NCI-H526 treated with DMSO at 0.1 percent for 48 hours (cell line): ENCODE results near the gene TOB1.
"Not testable (repeated sequence)": the region's sequence is repeated elsewhere in the genome, so short reads cannot be mapped to it uniquely, and the experiment has no call there.

Source experiments
- DNase-seq: peaks from one replicate; lab custom pipeline; 2025; lab: John Stamatoyannopoulos, UW

Gene TOB1

DNA sequence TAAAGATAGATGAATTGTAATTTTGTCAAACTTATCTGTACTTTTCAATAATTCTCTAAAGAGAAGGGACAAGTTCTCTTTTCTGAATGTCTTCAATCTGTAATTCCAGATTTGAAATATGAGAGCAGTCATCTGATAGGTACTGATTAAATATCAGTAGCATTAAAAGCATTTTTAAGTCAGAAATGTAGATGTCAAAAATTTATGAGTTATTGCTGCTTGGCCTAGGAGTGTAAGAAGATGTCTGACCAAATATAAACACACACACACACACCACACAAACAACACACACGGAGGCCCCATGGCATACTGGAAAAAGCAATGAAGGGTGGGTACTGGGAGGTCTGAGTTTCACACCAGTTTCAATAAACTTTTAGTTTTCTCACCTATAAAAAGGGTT, 2.4 kb upstream of the TOB1 start:
- no peak for DNase-seq

DNA sequence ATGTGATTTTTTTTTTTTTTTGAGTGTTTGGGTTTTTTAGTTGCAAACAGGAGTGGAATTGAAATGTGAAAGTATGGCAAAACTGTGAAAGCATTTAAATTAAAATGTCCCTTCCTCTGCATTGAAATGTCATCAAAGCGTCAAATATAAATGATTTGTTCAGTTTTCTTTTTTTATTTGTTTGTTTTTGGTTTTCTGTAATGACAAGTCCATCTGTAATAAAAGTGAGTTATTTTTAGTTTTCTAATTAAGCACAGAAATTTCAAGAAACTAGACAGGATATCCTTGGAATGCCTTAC, 1.9 kb upstream of the TOB1 start:
- DNase-seq = no peak

DNA sequence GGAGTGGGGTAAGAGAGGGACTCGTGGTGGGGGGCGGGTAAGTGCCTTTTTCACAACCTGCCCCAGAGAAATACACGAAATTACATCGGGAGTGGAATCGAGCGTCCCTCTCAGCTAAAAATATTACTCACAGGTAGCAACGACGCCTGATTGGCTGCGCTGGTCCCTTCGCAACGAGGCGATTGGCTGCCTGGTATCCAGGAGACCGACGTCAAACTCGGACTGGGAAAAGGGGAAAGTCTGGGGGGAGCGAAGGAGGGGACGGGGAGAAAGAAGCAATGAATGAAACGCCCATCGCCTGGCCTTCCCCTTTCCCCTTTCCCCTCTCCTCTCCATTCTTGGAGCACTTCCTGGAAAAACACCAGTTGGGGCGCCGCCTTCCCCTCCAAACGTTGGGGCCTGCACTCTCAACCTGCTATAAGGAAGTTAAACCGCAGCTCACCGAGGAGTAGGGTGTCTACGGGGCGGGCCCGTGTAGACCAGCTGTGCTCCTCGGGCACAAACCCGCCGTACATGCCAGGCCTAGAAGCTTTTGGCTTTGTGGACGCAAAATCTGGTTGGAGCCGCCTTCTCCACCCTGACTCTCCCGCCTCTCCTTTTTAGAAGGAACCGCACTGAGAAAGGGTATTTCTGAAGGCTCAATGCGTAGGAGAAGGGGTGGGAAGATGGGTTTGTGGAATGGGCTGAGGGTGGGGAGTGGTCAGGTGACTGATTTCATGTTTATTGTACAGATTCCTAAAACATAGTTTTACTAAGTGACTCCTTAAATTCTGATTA, 1.4 kb upstream of the TOB1 start:
- peak; percentile 96 for DNase-seq

DNA sequence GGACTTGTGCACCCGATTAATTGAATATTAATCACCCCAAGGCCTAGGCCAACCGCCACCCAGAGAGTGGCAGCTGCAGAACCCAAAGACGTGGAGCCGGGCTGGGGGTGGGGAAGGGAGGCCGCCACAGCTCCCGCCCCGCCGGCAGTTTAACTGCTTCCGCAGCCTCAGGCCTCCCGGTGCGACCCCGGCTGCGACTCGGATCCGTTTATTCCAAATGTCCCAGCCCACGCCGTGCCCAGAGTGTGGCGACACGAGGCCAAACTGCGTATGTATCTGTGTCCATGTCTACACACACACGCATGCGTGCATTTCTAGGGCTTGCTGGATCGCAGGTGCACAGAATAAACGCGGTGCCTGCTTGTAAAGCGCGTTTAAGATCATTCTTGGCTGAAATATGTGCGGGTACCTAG, 802 bp upstream of the TOB1 start:
- DNase-seq = peak; percentile 92

DNA sequence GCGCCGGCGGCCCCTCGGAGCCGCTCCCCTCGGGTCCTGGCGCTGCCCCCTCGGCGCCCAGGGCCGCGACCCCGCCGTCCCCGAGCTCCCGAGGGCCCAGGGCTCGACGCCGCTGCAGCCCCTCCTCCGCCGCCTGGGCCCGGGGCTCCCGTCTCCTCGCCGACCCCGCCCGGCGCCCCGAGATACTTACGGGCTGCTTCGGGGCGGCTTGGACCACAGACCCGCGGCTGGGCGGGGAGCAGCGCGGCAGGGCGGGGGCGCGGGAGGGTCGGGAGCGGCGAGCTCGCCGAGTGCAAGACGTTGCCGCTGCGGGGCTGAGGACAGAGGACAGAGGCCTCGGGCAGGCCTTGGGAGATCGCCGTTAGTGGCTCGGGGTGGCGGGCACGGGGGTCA, 290 bp downstream of the TOB1 start:
- no peak for DNase-seq

DNA sequence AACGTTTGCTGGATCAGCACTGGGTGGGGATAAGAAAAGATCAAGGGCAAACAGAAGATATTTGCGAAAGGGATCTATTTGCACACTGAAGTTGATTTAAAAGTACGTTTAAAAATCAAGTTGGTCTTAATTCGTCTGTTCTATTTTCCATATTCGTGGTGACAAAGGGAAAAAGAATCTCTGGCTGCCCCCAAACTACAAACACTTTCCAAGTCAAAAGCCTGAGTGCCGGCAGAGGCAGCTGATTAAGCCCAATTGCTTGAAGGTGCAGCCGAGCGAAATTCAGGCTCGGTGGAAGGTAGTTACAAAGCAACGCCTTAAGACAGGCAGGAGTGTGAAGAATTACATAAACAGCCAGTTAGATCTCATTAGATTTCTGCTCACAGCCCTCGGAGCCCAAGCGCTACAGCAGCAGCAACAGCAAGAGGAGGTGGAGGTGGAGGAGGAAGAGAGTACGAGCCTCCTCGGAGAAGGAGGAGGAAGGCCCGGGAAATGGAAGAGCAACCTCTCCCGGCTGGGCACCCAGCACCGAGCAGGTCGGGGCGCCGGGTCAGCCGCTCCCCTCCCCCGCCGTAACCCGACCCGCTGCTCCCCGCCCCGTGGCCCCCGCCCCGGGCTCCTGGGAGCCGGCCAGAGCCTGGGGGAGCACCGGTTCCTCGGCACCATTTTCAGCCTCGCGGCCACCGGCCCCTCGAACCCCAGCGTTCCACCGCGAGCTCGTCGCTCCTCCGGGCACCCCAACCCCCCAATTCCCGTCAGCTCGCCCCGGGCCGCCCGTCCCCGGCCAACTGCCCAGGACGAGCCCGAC, 890 bp downstream of the TOB1 start:
- DNase-seq = peak; percentile 60

DNA sequence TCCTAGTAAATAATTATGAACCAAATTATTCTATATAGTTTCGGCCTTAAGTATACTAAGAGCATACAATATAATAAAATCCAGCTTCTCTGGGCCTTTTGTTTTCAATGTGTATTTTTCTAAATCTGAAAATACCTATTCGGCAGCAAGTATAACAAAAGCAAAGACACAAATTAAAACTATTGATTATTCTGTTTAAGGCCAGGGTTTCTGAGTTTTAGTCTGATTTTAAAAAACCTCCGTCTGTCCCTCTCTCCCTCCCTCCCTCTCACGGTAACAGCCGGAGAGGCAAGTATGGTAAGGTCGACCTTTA, 1.5 kb downstream of the TOB1 start:
- no peak for DNase-seq

DNA sequence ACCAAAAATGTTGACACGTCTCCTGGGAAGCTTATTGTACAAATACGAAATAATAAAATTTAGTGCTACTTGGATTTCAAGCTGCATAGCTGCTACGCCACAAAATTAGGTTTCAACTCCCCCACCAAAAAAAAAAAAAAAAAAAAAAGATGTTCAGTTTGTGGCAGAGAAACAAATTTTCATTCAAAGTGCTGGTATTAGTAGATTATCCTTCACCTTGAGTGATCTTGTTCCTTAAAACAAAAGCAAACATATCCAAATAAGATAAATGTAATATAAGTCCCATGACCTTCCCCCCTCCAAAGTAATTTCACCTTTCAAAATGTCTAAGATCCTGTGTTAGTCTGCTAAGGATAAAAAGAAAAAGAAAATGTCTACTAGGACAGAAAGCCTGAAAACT, 2.2 kb downstream of the TOB1 start:
- no peak for DNase-seq

DNA sequence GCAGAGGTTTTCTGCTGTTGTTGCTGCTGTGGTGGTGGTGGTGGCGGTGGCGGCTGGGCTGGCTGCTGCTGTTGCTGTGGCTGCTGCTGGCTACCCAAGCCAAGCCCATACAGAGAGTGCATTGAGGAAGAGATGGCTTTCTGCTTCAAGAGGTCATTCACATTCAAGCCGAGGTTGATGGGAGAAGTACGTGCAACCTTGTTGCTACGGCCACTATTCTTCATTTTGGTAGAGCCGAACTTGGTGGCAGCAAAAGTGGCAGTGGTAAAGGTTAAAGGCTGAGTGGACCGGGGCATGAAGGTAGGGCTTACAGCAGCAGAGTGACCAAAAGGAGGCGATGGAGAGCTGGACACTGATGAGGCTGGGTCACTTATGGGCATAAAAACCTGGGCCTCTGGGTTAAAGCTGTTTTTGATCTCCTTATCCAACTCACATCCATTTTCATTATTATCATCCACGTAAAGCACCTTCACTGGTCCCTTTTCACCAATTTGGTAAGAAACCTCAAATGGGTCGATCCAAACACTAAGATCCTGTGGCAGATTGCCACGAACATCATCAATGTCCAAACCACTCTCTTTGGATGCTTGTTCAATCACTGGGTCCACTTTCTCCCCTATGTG, 2.8 kb downstream of the TOB1 start:
- no peak for DNase-seq

DNA sequence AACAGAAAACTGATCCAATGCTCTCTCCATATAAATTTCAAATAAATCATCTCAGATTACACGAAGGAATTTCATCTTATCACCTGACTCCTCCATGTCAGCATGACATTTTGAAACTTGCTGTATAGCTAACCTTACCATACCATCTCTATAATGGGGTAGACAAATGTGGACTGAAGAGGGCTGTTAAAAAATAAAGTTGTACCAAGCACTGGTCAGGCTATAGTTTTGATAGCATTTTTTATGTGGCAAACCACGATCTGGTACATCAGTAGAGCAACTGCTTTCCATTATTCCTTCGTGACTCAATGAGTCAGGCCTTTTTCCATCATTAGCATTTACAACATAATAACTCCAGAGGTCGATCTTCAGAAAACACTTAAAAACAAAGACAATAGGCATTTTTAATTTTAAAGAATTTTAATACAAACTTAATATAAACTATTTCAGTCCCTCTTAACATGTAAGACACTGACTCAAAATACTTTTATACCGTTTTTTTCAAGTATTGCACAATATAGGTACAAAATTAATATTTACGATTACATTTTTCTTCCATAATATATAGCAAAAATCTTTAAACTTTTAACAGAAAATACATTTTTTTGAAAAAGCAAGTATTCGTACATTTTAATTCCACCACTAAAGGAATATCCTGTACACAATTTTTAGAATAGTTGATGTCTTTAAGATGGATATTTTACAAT, 4.2 kb downstream of the TOB1 start:
- DNase-seq = no peak

DNA sequence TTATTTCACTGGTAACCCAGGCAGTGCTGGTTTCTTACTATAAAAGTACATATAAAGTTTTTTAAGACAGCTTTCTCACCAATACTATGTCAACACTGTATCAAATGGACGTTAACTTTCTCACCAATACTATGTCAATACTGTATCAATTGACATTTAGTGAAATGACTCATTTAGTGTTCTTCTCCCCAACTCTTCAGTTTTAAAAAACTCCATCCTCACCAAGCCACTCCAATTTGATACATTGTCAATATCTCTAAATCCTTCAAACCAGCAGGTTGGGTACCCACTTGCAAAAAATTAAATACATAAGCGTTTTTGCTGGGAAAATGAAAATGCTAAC, 4.8 kb downstream of the TOB1 start:
- no peak for DNase-seq

DNA sequence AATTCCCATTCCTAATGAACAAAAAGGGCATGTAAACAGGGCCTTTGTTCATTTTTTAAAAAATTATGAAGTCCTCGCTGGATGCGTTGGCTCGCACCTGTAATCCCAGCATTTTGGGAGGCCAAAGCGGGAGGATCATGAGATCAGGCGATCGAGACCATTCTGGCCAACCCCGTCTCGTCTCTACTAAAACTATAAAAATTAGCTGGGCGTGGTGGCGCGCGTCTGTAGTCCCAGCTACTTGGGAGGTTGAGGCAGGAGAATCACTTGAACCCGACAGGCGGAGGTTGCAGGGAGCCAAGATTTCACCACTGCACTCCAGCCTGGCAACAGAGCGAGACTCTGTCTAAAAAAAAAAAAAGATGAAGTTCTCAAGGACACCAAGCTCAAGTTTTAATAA, 6.4 kb downstream of the TOB1 start:
- DNase-seq = not testable (repeated sequence)

DNA sequence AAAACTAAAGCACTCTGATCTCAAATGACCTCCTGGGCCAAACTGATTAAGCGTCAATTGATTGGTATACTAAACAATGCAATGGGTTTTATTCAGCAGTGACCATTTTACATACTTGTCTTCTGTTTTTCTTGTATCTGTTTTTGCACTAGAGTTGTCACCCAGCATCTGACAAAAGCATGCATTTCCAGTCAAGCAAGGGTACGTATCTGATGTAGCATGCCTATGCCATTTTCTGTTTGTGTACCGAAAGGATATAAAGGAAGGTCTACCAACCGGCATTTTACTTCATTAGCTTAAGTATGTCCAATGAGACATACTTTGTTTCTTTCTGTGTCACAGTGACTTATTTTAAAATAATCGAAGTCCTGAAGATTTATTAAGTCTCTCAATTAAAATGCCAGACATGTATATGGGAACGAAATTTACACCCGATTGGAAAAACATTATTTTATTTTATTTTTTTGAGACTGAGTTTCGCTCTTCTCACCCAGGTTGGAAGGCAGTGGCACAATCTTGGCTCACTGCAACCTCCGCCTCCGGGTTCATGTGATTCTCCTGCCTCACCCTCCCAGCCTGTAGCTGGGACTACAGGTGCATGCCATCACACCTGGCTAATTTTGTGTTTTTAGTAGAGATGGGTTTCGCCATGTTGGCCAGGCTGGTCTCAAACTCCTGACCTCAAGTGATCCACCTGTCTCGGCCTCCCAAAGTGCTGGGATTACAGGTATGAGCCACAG, 7.5 kb downstream of the TOB1 start:
- no peak for DNase-seq

DNA sequence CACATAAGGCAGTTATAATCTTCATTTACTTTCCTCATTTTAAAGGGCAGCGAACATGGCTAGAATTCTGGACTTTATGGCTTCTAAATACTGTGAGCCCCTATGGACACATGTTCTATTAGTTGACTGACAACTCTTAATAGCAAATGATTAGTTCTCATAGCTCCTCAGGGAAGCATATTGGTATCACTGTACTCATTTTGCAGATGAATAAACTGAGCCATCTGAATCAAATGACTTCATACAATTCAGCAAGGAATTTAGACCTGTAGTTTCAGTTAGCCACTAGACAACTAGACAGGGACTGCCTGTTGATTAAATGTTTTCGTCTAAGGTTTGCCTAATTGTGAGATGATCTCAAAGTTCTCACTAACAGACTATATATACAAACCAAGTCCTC, 9.7 kb downstream of the TOB1 start:
- DNase-seq = no peak

DNA sequence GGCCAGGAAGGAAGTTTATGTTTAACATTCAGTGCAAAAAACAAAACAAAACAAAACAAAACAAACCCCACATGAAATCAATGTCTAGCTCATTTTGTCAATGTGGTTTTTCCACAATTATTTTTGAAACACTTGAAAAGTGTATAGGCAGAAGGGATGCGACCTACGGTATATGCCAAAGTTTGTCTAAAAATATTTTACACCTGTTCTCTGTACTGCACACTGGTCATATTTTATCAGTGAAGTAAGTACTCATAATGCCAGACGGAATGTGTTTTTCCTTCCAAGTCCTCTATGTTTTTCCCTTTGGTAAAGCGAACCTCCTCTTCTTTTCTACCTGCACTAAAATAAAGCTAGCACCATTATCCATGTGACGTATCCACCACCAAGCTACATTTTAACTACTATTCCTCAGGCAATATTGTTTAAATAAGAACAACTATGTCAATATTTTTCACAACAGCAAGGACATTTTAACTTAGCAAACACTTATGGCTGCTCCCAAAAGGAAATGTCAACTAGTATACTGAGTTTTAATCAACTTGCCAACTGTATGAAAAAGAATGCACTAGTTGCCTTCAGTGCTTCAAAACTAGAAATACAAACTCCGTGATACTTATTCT, 10.3 kb downstream of the TOB1 start:
- DNase-seq = no peak

DNA sequence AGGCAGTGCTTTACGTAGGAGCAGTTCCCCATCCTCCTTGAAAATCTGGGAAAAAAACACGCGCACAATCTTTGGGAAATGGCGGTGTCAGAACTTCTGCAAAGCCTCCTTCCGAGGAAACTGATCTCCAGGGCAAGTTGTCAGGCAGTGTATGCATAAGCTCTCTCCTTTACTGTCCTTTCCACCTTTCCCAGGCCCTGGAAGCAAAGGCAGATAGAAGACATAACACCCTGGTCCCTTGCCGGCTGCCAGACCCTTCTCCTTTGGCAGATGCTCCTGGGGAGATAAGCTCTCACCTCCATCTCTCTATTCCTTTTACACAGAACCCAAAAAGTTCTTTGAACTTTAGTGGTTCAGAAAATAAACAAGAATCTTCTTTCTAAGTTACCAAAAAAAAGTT, 12.4 kb downstream of the TOB1 start:
- no peak for DNase-seq

DNA sequence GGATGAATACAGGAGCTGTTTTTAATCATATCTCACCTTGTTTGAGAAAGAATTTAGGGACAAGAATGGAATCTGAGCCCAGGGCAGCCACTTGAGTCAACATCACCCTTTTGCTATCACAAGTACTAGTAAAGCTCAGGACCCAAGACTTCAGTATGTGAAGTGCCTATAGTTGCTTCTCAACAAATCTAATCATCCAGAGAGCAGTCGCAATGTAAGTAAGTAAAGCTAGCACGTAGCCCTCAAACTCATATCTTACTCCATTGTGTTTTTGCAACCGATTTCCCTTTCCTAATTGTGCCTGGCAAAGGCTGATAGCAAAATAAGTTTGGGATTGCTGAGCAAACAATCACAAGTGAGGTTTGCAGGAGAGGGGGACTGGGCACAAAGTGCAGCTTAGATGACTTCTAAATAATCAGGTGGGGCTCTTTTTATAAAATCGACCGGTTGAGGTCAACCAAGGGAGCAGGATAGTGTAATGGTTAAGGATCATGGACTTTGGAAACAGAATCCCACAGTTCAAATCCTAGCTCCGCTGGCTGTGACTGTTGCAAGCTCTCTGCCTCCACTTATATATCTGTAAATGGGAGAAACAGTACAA, 13.0 kb downstream of the TOB1 start:
- no peak for DNase-seq

DNA sequence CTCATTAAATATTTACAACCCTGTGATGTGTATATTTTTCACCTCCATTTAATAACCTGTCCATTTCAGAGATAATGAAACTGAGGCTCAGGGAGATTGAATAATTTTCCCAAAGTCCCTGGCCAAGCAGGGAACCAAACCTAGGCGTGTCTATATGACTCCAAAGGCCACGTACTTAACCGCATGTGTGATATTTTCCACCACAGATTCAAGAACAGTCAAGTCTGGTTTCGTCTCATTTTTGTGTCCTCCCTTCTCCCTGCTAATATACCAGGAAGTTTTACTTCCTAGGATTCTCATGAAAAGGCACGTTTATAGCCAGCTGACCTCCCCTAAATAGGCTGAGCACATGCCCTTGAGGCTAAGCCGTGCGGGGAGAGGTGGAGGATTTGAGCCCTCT, 15.5 kb downstream of the TOB1 start:
- DNase-seq = no peak

DNA sequence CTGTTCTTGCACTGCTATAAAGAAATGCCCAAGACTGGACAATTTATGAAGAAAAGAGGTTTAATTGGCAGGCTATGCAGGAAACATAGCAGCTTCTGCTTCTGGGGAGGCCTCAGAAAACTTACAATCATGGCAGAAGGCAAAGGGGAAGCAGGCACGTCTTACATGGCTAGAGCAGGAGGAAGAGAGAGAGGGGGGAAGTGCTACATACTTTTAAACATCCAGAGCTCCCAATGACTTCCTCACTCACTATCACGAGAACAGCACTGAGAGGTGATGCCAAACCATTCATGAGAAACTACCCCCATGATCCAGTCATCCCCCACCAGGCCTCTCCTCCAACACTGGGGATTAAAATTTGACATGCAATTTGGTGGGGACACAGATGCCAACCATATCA, 17.4 kb downstream of the TOB1 start:
- no peak for DNase-seq

DNA sequence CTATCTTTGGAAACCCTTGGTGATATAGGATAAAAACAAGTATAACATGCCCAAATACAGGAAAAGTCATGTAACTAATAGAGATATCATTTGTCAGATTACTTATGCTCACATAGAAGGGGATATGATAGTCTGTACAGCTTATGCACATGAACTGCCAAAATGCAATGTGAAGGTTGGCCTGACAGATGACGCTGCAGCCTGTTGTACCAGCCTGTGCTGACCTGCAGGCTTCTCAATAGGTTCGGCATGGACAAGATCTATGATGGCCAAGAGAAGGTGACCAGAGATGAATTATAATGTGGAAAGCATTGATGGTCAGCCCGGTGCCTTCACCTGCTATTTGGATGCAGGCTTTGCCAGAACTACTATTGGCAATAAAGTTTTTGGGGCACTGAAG, 18.1 kb downstream of the TOB1 start:
- no peak for DNase-seq

DNA sequence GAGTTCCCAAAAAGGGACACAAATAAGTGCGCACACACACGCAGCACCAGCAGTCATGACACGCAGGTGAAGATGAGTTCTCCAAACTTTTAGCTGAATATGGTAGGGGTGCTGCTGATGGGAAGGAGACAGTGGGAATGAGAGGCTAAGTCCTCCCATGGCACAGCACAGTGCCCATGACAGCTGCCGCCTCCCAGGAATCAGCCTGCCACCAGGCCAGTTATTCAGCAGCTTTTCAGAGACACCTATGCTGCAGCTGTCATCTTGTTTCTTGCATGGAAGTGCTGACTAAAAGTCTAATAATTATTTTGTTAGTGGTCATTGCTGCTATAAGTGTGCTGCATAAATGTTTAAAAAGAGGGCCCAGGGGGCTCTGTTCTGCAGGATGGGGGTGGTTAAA, 18.6 kb downstream of the TOB1 start:
- DNase-seq = no peak
